ENCODE data around the gene EFNA5.

The EFNA5 gene

GRCh38 chr5:107640568-107640967 lies 30.2 kb downstream of the EFNA5 start:
- no peak for DNase-seq (ENCODE audit: low read depth in 2 of 3, low spot score in 2 of 3)

DNA sequence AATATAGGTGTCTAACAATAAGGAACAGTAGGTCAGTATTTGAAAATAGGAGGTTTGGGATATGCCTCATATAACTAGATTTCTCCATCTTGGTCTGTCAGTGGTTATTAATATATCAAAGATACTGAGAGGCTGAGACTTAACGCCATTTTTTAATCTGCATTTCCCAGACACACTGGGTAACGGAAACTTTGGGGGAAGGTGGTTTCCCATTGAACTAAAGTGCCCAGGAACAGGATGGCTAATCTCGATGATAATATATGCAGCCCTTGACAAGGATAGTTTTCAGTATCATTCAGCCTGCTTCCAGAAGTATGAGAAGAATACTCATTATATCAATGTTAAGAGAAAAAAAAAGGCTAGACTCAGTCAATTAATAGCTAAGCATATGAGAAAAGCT lies 30.7 kb downstream of the EFNA5 start:
- DNase-seq (ENCODE audit: low read depth in 2 of 3, low spot score in 2 of 3) = no peak

GRCh38 chr5:107636555-107636954 lies 34.2 kb downstream of the EFNA5 start:
- no peak for DNase-seq (ENCODE audit: low read depth in 2 of 3, low spot score in 2 of 3)

DNA sequence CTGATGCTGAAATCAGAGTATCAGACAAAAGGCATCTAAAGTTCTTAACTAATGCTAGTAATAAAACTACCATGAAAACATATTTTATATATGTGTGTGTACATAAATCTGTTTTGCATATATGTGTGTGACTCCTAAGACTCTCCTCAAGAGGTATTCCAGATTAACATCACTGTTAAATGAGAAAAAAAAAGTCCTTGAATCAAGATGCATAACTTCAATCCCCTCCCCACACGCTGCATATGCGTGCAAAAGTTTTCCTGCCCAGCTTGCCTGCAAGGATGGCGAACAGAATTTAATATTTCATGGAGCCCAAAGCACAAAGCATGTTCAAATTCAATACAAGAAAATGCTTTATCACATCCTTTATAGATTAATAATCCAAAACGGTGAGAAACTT lies 34.7 kb downstream of the EFNA5 start:
- DNase-seq (ENCODE audit: low read depth in 2 of 3, low spot score in 2 of 3) = no peak

GRCh38 chr5:107634981-107635848 lies 35.5 kb downstream of the EFNA5 start:
- no peak for DNase-seq (ENCODE audit: low read depth in 2 of 3, low spot score in 2 of 3)

- DNase-seq (ENCODE audit: low read depth in 2 of 3, low spot score in 2 of 3) = no peak
Measured at GRCh38 chr5:107633171-107633901, 37.4 kb downstream of the EFNA5 start.

GRCh38 chr5:107631805-107632362 lies 38.9 kb downstream of the EFNA5 start:
- DNase-seq (ENCODE audit: low read depth in 2 of 3, low spot score in 2 of 3) = no peak

DNA sequence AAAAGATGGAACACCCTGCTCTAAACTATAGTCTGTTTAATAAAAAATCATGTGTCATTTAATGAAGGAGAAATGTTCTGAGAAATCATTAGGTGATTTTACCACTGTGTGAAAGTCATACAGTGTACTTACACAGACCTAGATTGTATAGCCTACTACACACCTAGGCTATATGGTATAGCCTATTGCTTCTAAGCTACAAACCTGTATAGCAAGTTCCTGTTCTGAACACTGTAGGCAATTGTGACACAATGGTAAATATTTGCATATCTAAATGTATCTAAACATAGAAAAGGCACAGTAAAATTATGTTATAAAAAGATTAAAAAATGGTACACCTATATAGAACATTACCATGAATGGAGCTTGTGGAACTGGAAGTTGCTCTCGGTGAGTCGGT lies 40.6 kb downstream of the EFNA5 start:
- DNase-seq (ENCODE audit: low read depth in 2 of 3, low spot score in 2 of 3) = no peak

- DNase-seq (ENCODE audit: low read depth in 2 of 3, low spot score in 2 of 3) = no peak
Measured at GRCh38 chr5:107624235-107624634, 46.5 kb downstream of the EFNA5 start.

- DNase-seq (ENCODE audit: low read depth in 2 of 3, low spot score in 2 of 3) = no peak
Measured at GRCh38 chr5:107621089-107621488, 49.6 kb downstream of the EFNA5 start.

DNA sequence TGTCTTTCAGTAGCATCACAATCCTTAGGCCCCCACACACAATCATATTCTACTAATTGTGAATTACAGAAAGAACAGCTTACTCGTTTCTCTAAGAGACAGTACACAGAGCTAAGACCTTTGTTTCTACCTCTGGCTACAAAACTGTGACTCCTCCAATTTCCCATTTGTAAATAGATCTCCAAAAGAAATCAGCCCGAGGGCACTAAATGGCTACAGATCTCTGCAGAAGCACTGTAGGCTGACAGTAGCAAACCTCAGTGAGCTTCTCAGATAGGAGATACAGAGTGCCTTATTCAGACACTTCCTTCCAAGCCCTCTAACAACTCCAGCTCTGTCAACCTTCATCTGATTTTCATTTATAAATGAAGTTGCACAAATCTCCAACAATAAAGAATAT lies 51.0 kb downstream of the EFNA5 start:
- DNase-seq (ENCODE audit: low read depth in 2 of 3, low spot score in 2 of 3) = no peak

DNA sequence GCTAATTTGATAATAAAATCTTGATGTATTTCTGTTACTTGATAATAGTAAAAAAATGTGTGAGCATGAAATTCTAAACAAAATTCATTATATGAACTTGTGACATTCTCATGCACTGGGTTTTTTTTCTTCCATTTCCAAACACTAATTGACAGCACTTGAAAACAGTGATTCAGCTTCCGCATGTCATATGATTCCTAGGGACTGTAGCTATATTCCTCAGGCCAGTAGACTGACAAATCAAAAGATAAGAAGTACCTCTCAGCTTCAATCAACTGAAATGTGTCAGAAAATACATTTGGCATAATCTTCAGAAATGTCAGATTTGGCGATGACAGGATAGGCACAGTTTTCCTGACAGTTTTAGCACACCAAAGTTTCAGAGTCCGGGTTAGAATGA lies 52.5 kb downstream of the EFNA5 start:
- no peak for DNase-seq (ENCODE audit: low read depth in 2 of 3, low spot score in 2 of 3)

- no peak for DNase-seq (ENCODE audit: low read depth in 2 of 3, low spot score in 2 of 3)
Measured at GRCh38 chr5:107617052-107617451, 53.7 kb downstream of the EFNA5 start.

- no peak for DNase-seq (ENCODE audit: low read depth in 2 of 3, low spot score in 2 of 3)
Measured at GRCh38 chr5:107616213-107616612, 54.5 kb downstream of the EFNA5 start.

DNA sequence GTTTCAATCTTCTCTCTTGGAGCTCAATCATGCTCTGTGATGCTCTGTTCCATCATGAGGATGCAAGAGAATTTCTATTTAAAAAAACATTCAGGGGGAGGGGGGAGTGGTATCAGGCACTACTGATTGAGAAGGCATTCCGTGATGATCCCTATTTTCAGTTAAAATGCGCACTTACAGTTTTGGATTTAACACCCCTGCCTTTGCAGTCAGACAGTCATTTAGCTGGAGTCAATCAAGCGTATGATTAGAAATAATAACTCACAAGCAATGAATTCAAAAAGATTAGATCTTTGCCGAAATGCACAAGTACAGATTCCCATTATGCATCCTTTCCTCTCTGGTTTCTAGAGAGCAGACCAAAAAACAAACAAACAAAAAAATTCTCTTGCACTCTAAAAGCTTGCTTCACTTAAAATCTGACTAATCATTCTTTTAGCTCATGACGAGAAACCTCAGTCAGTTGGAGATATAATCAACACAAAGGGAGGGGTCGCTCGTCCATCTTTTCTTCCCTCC lies 55.4 kb downstream of the EFNA5 start:
- no peak for DNase-seq (ENCODE audit: low read depth in 2 of 3, low spot score in 2 of 3)

- no peak for DNase-seq (ENCODE audit: low read depth in 2 of 3, low spot score in 2 of 3)
Measured at GRCh38 chr5:107612541-107612940, 58.2 kb downstream of the EFNA5 start.

DNA sequence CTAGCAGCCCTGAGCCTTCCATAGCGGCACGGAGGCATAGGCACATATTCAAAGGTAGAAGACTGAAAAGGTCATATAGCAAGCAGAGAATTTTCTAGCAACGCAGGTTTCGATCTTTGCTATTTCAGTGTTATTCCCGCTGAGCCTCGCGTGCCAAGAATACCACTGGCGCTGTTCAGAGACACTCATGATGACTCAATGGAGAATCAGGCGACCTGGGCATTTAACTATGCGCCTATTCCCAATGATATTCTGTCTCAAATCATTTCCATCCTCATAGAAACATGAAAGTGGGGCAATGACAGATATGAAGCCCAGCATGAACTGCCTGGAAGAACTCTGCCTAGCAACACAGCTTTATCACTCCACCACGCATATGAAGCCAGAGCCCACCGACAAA lies 59.9 kb downstream of the EFNA5 start:
- no peak for DNase-seq (ENCODE audit: low read depth in 2 of 3, low spot score in 2 of 3)

DNA sequence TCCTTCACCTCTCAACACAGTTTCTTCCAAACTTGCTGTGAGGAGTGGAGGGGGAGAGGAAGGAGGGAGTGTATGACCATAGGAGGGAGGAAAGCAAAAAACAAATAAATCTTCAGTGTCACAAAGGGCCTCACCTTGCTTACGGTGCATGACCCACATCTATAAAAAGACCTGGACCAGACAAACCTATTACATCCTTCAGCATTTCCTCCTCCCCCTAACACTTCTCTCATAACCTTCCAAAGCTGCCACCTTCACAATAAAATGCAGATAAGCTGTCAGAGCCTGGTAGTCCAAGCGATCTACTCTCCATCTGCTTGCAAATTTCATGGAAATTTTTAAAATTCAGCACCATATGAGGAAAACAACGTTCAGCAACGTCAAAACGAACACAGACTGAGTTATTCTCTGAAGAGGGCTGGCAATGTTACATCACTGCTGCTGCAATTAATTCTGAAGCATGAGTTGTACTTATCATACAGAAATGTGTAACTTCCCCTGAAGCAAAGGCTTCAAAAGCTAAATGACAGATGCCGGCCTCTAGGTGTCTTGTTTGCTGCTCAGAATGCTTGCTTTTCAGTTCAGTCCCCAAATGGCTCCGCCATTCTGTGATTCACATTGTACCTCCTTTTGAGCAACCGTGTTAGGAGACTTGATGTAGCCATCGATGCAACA lies 62.9 kb downstream of the EFNA5 start:
- no peak for DNase-seq (ENCODE audit: low read depth in 2 of 3, low spot score in 2 of 3)

DNA sequence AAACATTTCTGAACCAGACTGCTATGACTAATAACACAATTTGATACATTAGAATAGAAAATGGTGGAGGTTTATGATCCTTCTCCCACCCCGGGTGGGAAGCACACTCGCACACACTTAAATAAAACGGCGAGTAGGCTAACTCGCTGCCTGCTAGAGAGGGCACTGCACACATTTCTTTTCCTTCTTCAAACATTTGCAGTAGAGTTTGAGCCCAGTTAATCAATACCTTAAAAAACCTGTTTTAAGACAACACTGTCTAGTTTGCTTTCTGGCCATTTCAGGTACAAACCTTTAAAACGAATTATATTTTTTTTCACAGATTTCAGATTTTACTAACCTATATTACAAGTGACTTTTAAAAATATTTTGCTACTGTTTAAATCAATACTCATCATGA lies 63.5 kb downstream of the EFNA5 start:
- DNase-seq (ENCODE audit: low read depth in 2 of 3, low spot score in 2 of 3) = no peak

- DNase-seq (ENCODE audit: low read depth in 2 of 3, low spot score in 2 of 3) = no peak
Measured at GRCh38 chr5:107605596-107606125, 65.1 kb downstream of the EFNA5 start.

- no peak for DNase-seq (ENCODE audit: low read depth in 2 of 3, low spot score in 2 of 3)
Measured at GRCh38 chr5:107604990-107605389, 65.7 kb downstream of the EFNA5 start.
